Amniotic epithelial cell (primary cell): Measurements from ENCODE around the gene C11orf21.

Experiments
- DNase-seq: peaks from one replicate; pipeline ENCODE4 v3.0.0-alpha.2; 2010; ENCODE audit warnings: low read depth

Gene C11orf21

DNA sequence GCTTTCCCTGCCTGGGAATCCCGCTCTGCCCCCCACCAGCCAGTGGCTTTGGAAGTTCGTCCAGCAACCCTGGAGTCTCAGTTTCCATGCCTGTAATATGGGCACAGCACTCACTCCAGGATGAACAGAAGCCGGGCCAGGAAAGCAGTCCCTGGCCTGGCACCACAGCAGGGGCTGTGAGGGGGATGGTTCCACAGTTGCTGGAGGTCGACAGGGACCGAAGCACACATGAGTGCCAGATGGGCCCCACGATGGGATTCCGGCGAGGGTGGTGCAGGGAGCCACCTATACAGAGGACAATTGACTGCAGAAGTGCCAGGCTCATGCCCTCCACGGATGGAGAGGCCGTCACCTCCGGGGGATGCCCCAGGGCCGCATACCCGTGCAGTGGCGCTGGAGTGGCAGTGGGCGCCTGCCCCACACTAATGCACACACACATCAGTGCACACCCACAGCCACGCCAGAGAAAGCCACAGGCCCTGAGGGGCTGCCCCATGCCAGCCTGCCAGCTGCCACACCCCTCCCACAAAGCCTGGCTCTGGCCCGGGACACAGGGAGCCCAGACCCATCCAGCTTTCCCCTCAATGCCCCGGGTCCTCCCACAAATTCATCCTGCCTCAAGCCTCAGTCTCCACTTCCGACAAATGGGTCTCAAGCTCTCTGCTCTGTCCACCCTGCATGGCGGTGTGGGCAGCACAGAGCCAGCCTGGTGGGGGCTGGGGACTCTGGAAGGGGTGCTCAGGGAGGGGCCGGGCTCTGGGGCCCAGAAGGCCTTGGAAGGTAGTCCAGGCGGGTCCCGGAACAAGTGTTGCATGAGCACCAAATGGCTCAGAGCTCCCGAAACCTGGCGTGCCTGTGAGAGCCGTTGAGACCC, 41.0 kb downstream of the C11orf21 start:
- DNase-seq: no peak

DNA sequence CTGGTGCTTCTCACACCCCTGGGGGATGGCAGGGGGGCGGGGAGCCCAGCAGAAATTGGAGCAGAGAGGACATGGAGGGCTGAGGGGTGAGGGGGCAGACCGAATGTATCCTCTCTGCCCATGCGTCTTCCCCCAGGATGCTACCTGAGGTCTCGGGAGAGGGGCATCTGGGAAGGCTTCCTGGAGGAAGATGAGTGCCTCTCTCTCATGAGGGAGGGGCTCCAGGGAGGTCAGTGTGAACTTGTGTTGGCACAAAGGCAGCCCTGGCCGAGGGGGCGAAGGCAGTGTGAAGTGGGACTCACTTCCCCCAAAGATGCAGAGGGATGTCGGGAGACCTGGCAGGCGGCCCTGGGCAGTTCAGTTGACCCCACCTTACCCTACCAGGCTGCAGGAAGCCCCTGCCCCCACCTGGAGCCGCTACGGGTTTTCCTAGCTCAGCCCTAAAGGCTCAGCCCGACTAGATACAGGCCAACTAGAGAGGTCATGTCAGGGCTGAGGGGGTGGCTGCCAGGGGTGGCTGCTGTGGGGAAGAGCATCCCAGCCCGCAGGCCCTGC, 41.7 kb downstream of the C11orf21 start:
- DNase-seq: no peak

DNA sequence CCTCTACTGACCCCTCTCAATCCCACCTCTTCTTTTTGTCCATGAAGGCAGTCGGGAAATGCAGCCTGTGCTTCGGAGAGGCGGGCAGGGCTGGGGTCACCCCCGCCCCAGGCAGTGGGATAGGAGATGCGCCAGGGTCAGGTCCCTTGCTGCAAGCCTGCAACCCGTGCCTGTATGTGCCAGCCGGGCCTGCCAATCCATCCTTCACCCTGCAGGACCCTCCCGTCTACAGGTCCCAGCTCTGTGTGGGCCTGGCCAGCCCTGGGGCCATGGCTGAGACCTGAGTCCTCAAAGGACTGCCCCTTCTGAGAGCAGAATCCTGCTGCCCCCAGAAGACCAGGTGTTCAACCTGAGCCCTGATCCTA, 42.3 kb downstream of the C11orf21 start:
- no peak for DNase-seq

DNA sequence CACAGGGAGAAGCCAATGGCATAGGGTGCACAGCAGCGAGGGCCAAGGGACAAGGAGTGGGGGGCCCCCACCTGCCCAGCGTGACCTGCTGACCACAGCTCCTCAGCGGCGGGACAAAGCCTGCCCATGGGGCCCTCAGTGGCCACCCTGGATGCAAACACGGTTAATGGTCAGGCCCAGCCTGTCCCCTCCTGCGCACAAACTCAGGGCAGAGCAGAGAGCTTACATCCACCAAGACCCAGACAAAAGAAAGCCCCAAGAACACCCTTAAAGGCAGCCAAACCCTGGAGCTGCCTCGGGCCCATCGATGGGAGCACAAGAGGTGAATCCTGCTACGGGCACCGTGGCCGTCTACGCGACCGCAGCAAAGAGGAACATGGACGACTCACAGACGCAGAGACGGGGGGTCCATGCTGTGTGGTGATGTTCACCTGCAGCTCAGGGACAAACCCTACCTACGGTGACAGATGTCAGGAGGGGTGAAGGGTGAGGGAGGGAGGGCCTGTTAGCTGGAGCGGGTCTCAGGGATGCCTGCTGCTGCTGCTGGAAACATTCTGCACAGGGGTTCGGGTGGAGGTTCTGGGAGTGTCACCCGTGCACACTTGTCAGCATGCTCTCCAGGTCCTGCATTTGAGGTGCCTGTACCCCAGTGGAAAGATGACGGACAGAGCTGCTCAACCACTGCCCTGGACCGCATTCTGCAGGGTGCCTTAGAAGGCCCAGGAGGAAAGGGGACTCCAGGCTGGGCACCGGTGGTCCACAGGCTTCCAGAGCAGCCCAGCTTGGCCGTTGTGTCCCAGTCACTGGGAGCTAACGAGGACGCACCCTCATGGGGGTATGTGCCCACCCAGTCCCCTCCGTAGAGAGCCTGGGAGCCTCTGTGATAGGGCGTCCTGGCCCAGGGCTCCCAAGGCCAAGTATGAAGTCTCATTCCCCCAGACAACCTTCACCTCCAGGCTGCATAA, 42.9 kb downstream of the C11orf21 start:
- DNase-seq: no peak

DNA sequence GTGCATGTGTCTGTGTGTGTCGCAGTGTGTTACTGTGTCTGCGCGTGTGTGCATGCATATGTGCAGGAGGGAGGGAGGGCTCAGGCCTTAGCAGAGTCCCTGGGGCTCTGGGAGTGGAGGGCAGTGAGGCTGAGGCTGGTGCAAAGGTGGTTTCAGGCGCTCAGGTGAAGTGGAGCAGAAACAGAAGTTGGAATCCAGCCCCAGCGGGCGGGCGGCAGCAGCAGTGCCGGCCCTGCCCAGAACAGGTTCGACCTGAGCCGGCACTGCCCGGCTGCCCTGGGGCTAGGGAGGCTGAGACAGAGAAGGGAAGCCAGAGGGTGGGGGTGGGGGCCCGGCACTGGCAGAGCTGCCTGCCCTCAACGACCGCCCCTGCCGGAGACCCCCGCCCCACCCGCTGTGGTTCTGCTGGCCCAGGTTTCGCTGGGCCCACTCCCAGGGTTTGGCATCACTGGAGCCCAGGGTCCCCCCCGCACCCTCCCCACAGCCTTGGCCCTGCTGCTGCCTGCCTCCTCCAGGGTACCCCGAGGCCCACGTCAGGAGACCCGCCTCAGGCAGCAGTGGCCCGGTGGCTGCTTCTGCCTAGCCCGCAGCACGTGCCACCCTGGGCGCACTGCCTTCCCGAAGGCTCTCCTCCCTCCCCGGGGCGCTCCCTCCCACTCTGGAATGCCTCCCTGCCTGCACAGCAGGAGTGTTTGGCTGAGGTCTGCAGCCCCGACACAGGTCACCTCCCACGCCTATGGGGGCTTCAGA, 44.6 kb downstream of the C11orf21 start:
- no peak for DNase-seq

DNA sequence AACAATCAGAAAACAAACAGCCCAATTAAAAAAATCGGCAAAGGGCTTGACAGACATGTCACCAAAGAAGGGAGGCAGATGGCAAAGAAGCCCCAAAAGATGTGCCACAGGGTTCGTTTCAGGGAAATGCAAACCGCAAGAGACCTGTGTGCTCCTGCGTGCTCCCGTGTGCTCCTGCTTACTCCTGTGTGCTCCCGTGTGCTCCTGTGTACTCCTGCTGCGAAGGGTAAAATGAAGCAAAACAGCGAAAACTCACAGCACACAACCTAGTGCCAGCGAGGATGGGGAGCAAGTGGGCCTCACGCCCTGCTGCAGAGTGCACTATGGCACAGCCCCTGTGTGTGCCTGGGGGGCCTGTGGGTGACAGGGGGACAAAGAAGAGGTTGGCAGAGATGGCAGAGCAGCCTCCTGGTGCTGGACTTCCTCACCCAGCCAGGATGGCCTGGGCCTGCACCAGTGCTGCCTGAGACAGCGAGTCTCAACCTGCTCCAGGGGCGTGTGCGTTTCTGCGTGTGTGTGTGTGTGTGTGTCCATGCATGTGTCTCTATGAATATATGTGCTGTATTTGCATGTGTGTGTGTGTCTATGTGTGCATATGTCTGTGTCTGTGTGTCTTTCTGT, 45.3 kb downstream of the C11orf21 start:
- DNase-seq: no peak

DNA sequence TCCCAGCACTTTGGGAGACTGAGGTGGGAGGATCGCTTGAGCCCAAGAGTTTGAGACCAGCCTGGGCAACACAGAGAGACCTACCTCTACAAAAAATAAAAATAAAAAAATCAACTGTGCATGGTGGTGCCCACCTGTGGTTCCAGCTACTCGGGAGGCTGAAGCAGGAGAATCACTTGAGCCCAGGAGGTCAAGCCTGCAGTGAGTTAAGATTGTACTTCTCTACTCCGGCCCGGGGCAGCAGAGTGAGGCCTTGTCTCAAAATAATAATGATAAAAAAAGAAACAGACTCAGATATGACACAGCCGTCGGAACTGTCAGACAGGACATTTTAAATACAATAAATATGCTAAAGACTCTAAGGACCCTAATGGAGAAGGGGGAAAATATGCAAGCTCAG, 49.7 kb downstream of the C11orf21 start:
- no peak for DNase-seq

DNA sequence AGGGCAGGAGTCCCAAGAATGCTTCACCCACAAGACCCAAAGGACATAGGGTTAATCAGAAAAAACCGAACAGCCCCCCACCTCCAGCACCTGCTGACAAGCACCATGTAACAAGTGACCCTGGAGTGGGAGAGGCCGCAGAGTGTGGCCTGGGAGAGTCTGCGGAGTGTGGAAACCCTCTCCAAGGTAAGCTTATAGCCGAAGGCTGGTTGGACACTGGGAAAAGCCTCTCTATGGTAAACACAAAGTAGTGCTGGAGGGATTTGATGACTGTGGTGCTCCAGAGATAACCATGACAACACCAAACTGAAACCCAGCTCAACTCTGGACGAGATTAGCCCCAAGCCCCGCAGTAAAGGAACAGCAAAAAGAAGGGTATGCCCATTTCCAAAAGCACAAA, 50.6 kb downstream of the C11orf21 start:
- DNase-seq: no peak

DNA sequence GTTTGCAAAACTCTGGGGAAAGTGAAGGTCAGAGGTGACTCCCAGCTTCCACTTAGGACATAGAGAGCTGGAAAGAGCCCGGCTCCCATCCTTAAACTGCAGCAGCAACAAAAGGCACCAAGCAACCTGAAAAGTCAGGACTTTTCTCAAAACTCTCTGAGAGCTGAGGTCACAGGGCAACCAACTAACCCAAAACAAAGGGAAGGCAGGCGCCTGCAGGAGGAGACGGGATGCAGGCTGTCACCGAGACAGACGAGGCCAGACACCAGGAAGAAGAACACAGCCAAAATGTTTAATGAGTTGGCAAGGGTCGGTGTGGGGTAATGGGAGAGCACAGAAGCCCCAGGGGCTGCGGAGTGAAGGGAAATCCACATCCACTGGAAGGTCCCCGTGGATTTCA, 51.2 kb downstream of the C11orf21 start:
- no peak for DNase-seq

DNA sequence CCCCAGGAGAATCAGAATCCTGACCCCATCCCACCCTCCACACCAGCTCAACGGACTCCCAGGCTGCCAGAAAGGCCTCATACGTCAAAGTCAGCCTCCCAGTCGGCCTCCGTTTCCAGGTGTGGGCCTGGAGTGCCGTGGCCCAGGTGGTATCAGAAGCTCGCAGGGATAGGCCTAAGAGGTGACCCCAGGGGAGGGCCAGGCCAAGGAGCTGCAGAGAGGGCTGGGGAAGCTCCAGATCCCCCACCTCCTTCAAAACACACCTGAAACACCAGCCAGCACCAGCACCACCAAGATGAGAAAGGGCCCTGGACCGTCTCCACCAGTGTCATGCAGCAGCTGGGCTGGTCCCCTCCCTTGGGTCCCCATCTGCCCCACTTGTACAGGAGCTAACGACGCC, 51.7 kb downstream of the C11orf21 start:
- no peak for DNase-seq

DNA sequence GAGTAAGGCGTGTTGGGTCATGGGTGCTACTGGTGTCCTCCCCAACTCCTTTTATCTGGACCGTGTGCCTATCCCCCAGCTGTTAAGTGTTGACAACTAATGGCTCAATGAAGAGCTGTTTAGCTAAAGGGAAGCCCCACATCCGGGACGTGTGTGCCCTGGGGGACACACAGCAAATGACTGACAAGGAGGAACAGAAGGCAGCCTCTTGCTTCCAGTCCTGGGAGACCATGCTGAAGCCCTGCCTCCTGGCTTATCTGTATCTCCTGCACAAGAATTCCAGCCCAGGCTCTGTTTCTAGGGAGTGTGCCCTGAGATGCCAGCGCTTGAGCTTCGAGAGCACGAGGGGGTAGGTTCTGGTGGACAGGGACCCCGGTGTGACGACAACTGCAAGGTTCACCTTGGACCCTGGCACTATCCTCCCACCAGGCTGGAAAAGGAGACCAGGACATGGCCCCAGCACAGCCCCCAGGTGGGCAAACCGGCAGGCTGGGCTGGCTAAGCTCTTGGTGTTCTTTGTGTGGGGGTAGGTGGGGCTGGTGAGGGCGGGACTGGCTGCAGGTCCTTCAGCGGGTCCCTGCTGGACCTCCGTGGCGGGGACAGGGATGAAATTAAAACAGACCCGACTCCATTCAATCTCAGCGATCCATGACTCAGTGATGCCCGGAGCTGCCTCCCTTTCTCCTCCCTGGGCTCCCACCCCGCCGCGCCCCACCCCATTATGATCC, 52.4 kb downstream of the C11orf21 start:
- DNase-seq: no peak

DNA sequence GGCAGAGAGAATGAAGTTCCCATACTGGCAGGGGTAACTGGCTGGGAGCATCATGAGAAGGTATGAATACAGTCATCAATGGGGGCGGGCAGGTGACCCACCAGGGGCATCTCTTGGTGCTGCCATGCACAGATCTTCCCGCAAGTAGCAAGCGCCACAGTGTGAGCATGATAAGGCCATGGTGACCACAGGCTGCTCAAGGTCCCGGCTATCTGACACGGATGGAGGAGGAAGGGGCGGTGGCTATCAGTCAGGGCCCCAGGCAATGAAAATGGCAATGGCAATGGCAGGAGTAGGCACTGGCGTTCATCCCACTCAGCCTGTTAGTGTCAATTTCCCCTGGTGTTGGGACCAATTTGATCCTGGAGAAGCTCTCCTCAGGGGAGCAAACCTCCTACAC, 53.0 kb downstream of the C11orf21 start:
- DNase-seq: no peak

DNA sequence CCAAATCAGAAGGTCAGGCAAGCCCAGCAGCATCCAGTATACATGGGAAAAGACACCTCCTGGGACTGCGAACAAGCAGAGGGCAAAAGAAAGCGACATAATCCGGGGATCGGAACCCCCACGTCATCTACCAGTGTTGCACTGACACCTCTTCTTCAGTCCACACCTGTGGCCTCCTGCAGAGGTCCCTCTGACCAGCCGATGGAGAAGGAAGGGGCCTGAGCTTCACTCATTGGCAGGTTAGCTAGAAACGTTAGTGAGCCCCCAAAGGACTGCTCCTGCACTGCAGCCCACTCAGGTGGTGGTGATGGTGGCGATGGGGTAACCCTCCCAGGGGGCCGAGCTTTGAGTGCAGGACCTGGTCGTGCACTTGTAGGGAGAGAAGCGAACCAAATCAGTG, 53.5 kb downstream of the C11orf21 start:
- no peak for DNase-seq

DNA sequence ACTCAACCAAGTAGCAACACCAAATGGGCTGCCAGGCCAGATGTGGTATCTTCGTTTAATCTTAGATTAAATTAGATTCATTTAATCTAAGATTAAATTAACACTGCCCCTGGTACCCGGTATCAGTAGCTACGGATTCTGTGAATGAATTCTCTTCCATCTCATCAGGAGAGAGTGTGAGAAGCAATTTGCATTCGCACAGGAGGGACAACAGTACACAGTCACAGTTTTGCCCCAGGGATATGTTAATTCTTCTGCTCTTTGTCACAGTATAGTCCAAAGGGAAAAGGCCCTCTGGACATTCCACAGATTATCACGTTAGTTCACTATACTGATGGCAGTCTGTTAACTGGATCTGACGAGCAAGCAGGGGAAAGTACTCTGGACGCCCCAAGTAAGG, 54.2 kb downstream of the C11orf21 start:
- no peak for DNase-seq
